Measurements from ENCODE around the gene CLDN9.

Gene CLDN9

DNA sequence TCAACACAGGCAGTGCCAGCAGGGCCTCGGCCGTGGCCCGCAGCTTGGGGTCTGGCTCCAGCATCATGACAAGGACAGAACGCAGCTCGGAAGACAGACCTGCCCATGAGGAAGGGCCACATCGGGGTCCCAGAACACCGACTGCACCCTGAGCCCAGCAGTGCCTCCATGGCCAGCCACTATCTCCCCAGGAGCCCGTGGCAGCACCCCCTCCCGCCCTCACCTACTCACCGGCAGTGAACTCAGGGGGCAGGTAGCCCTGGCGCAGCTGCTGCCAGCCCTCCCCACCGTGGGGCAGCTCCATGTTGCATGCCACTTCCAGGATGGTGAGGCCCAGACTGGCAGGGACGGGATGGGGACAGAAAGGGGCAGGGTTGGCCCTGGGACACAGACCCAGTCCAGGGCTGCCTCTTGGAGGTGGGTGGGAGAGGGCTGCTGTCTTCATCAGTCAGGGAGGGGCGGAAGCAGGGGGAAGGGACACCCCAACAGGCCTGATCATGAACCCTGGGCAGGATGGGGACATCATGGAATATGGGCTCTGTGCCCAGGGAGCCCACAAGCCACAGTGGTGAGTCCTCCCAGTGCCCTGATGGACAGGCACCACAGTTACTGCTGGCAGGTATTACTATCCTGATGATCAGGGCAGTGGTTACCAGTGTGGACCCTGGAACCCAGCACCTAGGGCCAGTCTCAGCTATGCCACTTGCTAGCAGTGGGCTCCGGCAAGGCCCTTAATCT is 38.2 kb upstream of the CLDN9 start:
- no peak for DNase-seq (ENCODE audit: low read depth, low spot score)

DNA sequence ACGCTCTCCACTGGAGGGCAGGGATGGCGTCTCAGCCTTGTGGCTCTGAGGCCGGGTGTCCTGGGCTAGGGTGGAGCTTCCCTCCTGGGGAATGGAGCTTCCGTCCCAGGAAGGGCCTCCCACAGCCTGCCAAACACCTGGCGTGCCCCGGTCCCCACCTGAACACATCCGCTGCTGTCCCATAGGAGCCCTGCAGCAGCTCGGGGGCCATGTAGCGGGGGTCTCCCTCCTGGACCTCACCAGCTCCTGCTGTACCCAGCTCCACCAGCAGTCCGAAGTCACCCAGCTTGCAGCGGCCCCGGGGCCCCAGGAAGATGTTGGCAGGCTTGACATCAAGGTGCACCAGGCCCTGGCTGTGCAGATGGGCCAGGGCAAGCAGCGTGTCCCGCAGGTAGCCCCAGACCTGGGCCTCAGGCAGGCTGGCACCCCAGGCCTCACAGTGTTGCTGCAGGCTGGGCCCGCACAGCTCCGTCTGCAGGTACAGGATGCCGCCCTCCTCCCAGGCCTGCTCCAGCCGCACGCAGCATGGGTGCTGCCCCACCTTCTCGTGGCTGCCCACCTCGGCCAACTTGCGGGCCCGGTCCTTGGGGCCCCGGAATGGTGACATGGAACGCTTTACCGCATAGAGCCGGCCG is 37.4 kb upstream of the CLDN9 start:
- no peak for DNase-seq (ENCODE audit: low read depth, low spot score)

DNA sequence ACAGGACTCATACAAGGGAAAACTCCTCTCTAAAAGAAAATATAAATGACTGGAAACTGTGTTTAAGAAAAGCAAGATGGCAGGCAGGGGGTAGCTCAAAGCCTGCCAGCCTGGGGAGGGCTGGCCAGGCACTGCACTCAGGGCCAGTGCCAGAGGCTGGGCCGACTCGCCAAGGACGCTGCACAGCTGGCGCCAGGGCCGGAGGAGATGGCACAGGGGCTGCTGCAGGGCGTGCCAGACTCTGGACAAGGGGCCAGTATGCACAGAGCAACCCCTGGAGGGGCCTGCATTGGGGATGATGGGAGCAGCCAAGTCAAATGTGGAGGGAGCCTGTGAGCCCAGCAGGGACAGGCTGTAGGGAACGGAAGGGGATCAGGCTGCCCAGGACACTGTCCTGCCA is 36.5 kb upstream of the CLDN9 start:
- no peak for DNase-seq (ENCODE audit: low read depth, low spot score)

DNA sequence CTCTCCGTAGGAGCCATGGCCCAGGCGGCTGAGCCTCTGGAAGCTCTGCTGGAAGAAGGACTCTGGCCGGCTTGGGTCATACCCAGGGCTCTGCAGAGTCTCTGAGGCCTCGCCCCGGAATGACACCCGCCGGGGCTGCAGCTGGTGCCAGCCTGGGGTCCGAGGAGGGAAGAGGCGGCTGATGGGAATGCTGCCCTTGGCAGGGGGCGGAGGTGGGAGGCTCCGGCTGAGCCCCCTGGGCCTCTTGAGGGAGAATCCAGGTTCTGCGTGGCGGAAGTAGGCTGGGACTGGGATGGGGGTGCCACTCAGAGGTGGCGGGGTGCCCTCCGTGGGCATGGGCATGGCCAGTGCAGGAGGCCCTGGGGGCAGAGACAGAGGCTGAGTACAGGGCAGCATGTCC is 36.0 kb upstream of the CLDN9 start:
- no peak for DNase-seq (ENCODE audit: low read depth, low spot score)

DNA sequence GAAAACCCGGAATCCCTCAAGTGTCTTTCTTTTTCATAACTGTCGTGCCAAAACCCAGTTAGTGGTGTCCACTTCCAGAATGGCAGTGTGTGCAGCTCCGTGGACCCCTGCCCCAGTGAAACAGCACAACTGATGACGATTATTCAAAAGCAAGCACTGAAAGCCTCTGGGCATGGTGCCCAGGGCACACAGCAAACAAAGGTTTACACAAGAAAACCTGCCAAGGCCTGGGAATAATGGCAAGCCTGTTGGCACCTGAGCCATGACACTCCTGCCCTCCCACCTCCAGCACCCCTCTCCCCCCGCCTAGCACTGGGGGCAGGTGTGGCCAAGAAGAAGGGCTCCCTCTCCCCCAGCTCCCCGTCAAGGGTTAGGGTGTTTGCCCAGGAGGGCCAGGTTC is 35.3 kb upstream of the CLDN9 start:
- DNase-seq (ENCODE audit: low read depth, low spot score), result no peak

DNA sequence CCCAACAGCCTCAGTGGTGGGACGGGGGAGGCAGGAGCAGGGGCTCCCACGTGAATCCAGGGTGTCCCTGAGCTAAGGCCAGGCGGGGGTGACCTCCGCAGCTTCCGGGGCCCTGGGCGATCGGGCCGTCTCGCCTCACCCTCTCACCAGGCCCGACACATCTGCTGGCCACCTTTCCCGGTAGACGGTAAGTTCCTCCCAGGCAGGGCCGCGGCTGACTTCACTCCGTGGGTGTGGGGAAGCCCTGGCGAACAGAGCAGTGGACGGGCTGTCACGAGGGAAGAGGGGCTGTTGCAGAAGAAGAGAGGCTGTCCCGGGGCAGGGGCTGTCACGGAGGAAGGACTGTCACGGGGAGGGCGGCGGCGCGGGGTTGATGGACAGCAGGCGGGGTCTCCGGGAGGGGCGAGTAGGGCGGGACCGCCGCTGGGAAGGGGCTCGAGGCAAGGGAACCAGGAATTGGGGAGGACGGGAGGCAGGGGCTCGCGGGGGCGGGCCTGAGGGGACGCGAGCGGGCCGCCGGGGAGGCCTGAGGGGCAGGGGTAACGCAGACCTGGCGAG is 33.0 kb upstream of the CLDN9 start:
- no peak for DNase-seq (ENCODE audit: low read depth, low spot score)

DNA sequence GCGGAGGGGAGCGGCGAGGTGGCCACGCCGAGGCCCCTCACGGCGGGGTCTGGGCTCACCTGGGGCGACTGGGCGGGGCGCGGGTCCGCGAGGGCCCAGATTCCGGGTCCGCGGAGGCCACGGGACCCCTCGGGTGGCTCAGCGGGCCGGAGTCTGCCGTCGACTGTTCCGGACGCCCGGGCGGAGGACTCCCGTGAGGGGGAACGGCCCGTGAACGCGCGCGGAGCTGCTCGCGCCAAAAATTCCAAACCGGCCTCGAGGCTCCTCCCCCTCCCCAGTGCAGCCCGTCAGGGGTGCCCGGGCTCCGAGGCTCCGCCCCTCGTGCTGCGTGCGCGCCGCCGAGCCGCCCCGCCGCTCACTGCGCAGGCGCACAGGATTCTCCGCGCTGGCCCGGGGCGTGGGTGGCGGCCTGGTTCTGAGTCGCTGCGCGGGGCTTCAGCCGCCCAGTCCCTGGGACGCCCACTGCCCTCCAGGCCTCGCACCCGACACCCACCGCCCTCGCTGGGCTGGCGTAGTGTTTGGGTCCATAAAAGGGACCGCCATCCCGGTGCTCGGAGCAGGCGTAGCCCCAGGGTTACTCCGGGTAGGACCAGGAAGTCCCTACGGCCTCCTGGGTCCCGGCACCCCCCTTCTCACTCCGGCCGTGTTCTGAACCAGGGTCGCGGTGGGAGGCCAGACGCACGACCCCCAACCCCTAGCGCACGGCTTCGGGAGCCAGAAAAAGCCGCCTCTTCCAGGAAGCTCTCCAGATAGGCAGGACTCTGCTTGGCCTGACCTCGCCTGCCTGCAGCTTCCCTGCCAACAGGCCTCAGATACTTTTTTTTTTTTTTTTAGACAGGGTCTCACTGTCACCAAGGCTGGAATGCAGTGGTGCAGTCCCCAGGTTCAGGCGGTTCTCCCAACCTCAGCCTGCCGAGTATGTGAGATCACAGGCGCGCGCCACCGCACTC is 32.2 kb upstream of the CLDN9 start, which contains the start of gene PKMYT1:
Gene PKMYT1 (minus strand): TSS at position 220 of the 950 bp plus-strand sequence. CDS start 789 bp downstream, outside the sequence.
- peak; percentile 88 for DNase-seq (ENCODE audit: low read depth, low spot score)

DNA sequence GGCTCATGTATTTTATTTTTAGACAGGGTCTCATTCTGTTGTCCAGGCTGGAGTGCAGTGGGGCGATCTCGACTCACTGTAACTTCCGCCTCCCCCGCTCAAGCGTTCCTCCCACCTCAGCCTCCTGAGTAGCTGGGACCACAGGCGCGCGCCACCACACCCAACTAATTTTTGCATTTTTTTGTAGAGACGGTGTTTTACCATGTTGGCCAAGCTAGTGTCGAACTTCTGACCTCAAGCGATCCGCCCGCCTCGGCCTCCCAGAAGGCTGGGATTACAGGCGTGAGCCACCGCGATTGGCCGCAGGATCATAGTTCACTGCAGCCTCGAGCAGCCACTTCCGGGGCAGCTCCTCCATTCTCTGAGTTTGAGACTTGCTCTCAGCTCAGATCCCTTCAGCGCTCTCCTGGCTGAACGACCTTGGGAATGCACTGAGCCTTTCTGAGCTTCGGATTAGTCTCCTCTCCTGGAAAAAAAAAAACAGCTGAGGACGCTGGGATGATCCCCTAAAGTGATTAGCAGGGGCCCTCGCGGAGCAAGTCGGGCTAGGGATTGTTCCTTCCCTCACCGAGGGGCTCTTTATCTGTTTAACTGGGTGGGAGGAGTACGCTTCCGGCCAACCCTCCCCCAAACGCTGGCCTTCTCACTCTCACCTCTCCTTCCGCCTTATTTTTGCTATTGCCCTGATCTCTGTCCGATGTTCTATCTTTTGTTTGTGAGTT is 31.4 kb upstream of the CLDN9 start:
- no peak for DNase-seq (ENCODE audit: low read depth, low spot score)

DNA sequence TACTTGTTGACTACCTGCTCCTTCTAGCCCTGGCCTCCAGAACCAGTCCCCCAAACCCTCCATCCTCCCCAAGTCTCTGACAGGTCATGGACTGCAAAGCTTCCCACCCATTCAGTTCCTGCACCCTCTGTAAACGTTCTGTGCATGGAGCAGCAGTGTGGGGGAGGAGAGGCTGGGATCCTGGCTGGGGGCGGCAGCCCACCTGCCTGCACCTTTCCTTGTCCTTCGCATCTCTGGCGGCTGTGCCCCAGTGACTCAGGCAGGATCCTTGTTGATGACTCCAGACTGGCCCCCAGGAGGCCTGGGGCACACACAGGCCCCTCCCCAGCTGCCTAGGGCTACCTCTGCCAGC is 30.8 kb upstream of the CLDN9 start:
- DNase-seq (ENCODE audit: low read depth, low spot score), result no peak

DNA sequence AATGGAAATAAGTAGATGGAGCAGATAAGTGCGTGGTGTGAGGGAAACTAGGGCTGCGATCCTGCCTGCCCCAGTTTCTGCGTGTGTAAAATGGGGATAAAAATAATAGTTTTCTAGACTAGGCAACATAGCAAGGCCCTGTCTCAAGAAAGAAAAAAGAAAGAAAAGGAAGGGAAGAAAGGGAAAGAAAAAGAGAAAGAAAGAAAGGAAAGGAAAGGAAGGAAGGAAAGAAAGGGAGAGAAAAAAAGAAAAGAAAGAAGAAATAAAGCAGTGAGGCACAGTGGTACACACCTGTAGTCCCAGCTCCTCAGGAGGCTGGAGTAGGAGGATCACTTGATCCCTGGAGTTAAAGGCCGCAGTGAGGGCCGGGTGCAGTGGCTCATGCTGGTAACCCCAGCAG is 30.3 kb upstream of the CLDN9 start:
- no peak for DNase-seq (ENCODE audit: low read depth, low spot score)

DNA sequence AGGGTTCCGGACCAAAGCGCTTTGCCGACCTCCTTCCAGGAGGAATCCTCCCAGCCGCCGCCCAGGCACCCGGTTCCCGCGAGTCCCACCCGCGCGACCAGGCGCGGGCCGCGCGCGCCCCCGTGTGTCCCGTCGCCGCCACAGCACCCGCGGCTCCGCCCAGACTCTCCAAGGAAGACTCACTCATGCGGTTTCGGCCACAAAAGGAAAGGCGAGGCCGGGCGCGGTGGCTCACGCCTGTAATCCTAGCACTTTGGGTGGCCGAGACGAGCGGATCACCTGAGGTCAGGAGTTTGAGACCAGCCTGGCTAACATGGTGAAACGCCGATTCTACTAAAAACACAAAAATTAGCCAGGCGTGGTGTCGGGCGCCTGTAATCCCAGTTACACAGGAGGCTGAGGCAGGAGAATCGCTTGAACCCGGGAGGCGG is 29.0 kb upstream of the CLDN9 start:
- DNase-seq (ENCODE audit: low read depth, low spot score), result peak; percentile 40

DNA sequence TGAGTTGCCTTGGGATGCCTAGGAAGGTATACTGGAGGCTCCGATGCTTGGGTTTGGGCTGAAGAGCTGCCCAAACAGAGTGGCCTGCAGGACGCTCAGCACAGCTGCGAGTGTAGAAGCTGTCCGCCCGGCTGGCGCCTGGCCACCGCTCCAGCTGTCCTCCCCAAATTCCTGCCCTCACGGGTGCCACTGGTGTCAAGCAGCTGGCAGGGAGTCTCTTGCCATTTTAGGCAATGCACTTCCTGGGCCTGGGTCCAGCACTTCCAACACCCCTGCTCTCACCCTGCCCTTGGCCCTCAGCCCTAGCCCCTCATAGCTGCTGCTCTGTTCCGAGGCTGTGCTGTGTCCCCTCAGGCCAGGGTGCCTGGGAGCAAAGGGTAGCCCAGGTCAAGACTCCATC is 27.3 kb upstream of the CLDN9 start:
- no peak for DNase-seq (ENCODE audit: low read depth, low spot score)

DNA sequence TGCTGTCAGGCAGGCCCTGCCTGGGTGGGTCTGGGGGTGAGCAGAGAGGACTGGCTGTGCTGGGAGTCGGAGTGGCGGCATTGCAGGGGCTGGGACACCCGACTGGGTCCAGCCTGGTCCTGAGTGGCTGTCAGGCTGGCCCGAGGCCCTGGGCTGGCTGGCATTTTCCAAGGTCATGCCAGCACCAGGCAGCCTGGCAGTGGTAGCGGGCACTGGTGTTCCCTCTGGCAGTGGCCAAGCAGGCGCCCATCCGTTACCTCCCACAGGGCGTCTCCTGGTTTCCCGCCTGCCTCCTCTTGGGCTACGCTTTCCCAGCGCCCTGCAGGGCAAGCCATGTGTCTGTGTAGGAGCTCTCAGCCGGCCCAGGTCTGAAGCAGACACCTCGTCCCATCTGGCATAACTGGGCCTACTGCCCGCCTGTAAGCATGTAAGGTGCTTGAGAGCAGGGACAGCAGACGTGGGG is 26.8 kb upstream of the CLDN9 start:
- no peak for DNase-seq (ENCODE audit: low read depth, low spot score)

DNA sequence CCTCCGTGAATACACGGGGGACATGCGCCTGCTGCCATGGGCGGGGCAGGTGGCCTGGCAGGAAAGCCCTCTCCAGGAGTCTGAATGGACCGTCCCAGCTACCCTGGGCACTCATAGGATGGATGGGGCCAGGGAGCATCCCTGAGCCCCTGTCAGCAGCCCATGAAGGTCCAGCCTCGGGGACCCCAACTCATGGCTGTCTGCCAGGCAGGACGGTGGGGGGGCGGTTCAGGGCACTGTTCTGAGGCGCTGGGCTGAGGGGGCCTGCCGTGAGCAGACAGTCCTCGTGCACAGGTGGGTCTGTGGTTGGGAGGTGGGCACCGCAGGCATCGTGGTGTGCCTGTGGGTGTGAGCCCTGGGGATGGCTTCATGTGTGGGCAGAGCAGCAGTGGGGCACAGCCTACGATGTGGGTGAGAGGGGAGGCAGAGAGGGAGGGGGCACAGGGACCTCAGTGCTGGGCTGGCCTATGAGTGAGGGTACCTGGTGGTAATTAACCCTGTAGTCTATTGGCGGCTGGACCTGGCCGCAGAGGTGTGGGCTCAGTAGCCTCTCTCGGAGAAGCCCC is 26.0 kb upstream of the CLDN9 start:
- no peak for DNase-seq (ENCODE audit: low read depth, low spot score)

DNA sequence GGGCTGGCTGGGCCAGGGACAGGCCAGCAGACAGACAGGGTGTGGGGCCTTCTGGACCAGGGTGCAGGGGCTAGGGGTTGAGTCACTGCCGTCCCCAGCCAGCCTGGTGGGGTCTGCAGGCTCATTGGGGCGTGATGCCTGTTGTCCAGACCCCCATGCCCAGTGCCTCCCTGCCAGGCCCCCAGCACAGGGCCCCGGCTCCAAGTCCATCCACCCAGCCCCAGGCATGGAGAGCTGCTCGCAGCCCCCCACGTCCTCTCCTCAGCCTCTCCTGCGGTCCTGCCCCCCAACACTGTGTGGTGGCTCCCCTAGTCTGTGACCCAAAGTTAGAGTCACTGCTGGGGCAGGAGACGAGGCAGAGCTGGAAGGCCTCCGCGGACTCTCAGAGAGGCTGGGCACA is 25.4 kb upstream of the CLDN9 start:
- no peak for DNase-seq (ENCODE audit: low read depth, low spot score)

DNA sequence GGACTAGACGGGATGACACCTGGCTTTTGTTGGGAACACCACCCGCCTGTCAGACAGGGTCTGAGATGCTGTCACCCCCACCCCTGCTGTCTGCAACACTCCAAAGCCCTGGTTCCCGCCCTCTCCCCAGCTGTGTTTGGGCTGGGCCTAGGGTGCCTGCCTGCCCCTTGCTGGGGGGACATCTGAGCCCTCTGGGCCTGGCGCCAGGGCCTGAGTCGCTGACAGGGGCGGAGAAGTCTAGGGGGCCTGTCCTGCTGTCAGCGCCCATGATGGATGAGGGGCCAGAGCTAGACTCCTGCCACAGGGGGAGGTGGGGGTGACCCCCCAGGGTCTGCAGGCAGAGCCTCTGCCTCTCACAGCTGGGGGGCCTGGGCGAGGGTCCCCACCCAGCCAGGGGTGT is 24.9 kb upstream of the CLDN9 start:
- no peak for DNase-seq (ENCODE audit: low read depth, low spot score)

DNA sequence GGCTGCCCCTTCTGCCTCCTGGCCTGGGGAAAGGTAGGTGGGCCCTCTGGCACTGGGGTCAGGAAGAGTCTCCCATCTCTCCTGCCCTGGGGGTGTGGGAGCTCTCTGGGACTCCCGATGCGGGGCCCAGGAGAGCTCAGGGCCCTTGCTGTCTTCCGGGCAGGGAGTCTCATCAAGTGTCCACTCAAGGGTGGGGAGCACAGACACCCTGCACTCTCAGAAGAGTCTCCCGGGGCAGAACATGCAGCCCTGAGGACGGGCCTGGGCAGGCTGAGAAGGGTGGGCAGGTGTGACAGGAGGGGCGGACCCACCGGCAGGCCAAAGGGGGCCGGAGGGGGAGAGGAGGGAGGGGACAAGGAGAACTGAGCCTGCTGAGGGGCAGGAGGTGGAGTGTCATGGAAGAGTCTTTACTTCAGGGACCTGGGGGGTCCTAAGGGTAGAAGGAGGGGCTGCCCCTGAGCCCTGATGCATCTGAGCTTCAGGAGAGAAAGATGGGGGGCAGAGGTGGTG is 24.1 kb upstream of the CLDN9 start:
- no peak for DNase-seq (ENCODE audit: low read depth, low spot score)

DNA sequence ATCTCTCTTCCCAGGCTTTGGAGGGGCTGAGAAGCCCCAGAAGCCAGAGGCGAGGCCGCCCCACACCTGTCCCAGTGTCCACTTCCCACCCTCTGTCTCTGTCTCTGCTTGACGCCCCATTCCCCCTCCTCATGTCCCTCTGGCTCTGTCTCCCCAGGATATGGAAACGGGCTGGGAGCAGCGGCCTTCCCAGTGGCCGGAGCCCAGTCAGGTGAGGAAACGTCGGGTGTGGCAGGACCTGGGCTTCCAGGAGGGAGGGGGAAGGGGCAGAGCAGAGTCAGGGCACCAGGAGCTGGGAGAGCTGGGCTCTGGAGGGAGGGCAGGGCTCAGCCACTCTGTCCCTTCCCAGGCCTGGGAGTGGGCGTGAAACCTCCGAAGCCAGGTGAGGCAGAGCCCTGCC is 21.8 kb upstream of the CLDN9 start:
- DNase-seq (ENCODE audit: low read depth, low spot score), result no peak

DNA sequence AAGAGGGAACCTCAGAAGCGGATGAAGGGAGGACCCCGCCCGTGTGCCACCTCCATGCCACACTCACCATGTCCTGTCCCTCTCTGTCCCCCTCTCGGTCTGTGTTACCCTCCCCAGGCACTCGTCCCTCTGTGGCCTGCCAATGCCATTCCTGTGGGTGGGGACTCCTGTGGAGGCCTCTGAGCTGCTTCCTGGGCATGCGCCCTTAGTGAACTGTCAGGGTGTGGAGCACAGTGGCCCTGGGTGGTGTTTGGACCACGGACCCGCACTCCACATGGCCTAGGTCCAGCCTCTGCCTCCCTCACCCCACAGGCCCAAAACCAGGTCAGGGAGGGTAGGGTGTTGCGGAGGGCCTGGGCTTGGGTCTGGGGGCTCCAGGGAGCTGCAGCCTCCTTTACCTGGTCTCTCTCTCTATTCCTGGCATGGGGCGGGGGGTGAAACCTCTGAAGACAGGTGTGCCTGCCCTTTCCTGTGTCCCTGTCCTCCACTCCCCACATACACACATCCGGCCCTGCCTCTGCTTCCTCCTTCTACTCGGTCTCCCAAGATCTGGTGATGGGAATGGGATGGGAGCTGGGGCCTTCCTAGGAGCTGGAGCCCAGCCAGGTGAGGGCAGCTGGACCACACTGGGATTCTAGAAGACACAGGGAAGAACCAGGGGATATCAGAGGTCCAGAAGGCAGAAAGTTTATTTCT is 21.0 kb upstream of the CLDN9 start:
- no peak for DNase-seq (ENCODE audit: low read depth, low spot score)
